Liver (tissue), 9 donors: ENCODE data around the gene PRKN. TPM values are rescaled to one million over a fixed set of nuclear protein-coding genes. Genes with fewer than 3 reads are reported as not detected.
A peak's percentile ranks its signal among the peaks of the same experiment; 100 is the strongest.

Experiments
- DNase-seq: peaks from one replicate; pipeline ENCODE4 v3.0.0-alpha.2; 2017; ENCODE audit warnings: low spot score
- H3K27ac ChIP-seq, 2 donors: one replicate each; pipeline ENCODE4 v1.7.0; 2013; ENCODE audit warnings: inconsistent platforms in 2 of 2, low read length in 2 of 2, control low read depth in 1 of 2, low read depth in 1 of 2, mild to moderate bottlenecking in 1 of 2
- H3K27me3 ChIP-seq, 4 donors: one replicate each; pipeline versions ENCODE4 v1.6.1 to v1.7.0; 2013; ENCODE audit warnings: low read length in 3 of 4, inconsistent platforms in 1 of 4, mild to moderate bottlenecking in 1 of 4, moderate library complexity in 1 of 4; ENCODE audit not compliant: control insufficient read depth in 4 of 4, insufficient read depth in 4 of 4
- H3K36me3 ChIP-seq, 4 donors: one replicate each; pipeline versions ENCODE4 v1.6.1 to v1.7.0; 2013; ENCODE audit warnings: low read length in 3 of 4, mild to moderate bottlenecking in 3 of 4, low read depth in 1 of 4, moderate library complexity in 1 of 4; ENCODE audit not compliant: control insufficient read depth in 4 of 4, insufficient read depth in 3 of 4
- H3K4me1 ChIP-seq, 4 donors: one replicate each; pipeline versions ENCODE4 v1.6.1 to v1.7.0; 2013; ENCODE audit warnings: low read length in 3 of 4, mild to moderate bottlenecking in 3 of 4, moderate library complexity in 1 of 4; ENCODE audit not compliant: control insufficient read depth in 4 of 4, insufficient read depth in 4 of 4
- H3K4me3 ChIP-seq, 3 donors: one replicate each; pipeline versions ENCODE4 v1.6.1 to v1.7.0; 2013; ENCODE audit warnings: low read length in 3 of 3, control low read depth in 1 of 3, low read depth in 1 of 3, mild to moderate bottlenecking in 1 of 3
- H3K9ac ChIP-seq, 2 donors: one replicate each; pipeline ENCODE4 v1.7.0; 2013; ENCODE audit warnings: low read length in 2 of 2, mild to moderate bottlenecking in 2 of 2, moderate library complexity in 2 of 2, control low read depth in 1 of 2, low read depth in 1 of 2
- H3K9me3 ChIP-seq, 4 donors: one replicate each; pipeline versions ENCODE4 v1.6.1 to v1.7.0; 2013; ENCODE audit warnings: low read length in 3 of 4; ENCODE audit not compliant: control insufficient read depth in 4 of 4
- EGR1 ChIP-seq, 2 donors: IDR thresholded peaks; 2 replicates each; pipeline ENCODE4 v1.6.1; 2016 to 2018; ENCODE audit warnings: antibody characterized with exemption in 2 of 2, low read depth in 2 of 2
- FOXA1 ChIP-seq: IDR thresholded peaks from 2 replicates; pipeline ENCODE4 v1.6.1; 2016; ENCODE audit warnings: antibody characterized with exemption
- FOXA2 ChIP-seq: IDR thresholded peaks from 2 replicates; pipeline ENCODE4 v1.6.1; 2016; ENCODE audit warnings: antibody characterized with exemption
- GABPA ChIP-seq, 2 donors: IDR thresholded peaks in 1 of 2; conservative IDR thresholded peaks in 1 of 2; 2 replicates each; pipeline ENCODE4 v1.6.1; 2016; ENCODE audit warnings: antibody characterized with exemption in 2 of 2, mild to moderate bottlenecking in 1 of 2, moderate library complexity in 1 of 2
- HNF4A ChIP-seq, 2 donors: conservative IDR thresholded peaks; 2 replicates each; pipeline ENCODE4 v1.6.1; 2016; ENCODE audit warnings: antibody characterized with exemption in 2 of 2, mild to moderate bottlenecking in 2 of 2
- JUND ChIP-seq, 2 donors: IDR thresholded peaks; 2 replicates each; pipeline ENCODE4 v1.6.1; 2016; ENCODE audit warnings: antibody characterized with exemption in 2 of 2
- NR2F2 ChIP-seq: IDR thresholded peaks from 2 replicates; pipeline ENCODE4 v1.6.1; 2016; ENCODE audit warnings: antibody characterized with exemption
- RAD21 ChIP-seq, 2 donors: IDR thresholded peaks; 2 replicates each; pipeline ENCODE4 v1.6.1; 2016; ENCODE audit warnings: antibody characterized with exemption in 2 of 2, mild to moderate bottlenecking in 2 of 2
- RXRA ChIP-seq, 2 donors: IDR thresholded peaks; 2 replicates each; pipeline ENCODE4 v1.6.1; 2017 to 2018; ENCODE audit warnings: antibody characterized with exemption in 2 of 2, mild to moderate bottlenecking in 1 of 2
- TAF1 ChIP-seq: conservative IDR thresholded peaks from 2 replicates; pipeline ENCODE4 v1.6.1; 2016; ENCODE audit warnings: antibody characterized with exemption, mild to moderate bottlenecking
- YY1 ChIP-seq: IDR thresholded peaks from 2 replicates; pipeline ENCODE4 v1.6.1; 2016; ENCODE audit warnings: antibody characterized with exemption, mild to moderate bottlenecking
- WGBS: extraction: QIAGEN DNeasy Blood & Tissue Kit; methylation state at CpG from one replicate; pipeline ENCODE4 v1.1.7; 2013; 5-methylcytosine and 5-hydroxymethylcytosine counted together
- polyA plus RNA-seq, 2 donors: library from polyadenylated mRNA; stranded (reverse) in 1 of 2; unstranded in 1 of 2; fragments of 200-250 nt in 1 of 2; fragments of >200 nt in 1 of 2; fragmentation: Nextera tagmentation in 1 of 2; extraction: Ambion mirVana in 1 of 2; gene quantifications; one replicate each; pipeline versions ENCODE4 v1.2.1 to v1.2.3, GENCODE V29; 2013 to 2015
- total RNA-seq, 2 donors: library from RNA; depleted of rRNA; stranded (reverse); fragments of >200 nt; gene quantifications; one replicate each; pipeline ENCODE4 v1.2.3, GENCODE V29; 2014
- TF ChIP-seq, protein P1 (sequence below): fragments of 150-350 bp; IDR thresholded peaks from 2 replicates; pipeline ENCODE4 v1.5.1; 2017; ENCODE audit warnings: improper control_type of control experiment, low read depth, low read length; ENCODE audit not compliant: missing input control
- TF ChIP-seq, protein P2 (sequence below): IDR thresholded peaks from 2 replicates; pipeline ENCODE4 v1.6.1; 2016; ENCODE audit warnings: antibody characterized with exemption
- TF ChIP-seq, protein P3 (sequence below): IDR thresholded peaks from 2 replicates; pipeline ENCODE4 v1.6.1; 2016; ENCODE audit warnings: antibody characterized with exemption
- TF ChIP-seq, protein P4 (sequence below): IDR thresholded peaks from 2 replicates; pipeline ENCODE4 v1.6.1; 2016; ENCODE audit warnings: antibody characterized with exemption, mild to moderate bottlenecking
- donor health status: healthy.
- donor health status: healthy.
- donor health status: healthy.
- donor health status: healthy.
- donor health status: healthy.

Gene PRKN
- total and polyA plus RNA-seq, 4 donors = 0.47 to 4.1 (median 3.2) TPM

DNA sequence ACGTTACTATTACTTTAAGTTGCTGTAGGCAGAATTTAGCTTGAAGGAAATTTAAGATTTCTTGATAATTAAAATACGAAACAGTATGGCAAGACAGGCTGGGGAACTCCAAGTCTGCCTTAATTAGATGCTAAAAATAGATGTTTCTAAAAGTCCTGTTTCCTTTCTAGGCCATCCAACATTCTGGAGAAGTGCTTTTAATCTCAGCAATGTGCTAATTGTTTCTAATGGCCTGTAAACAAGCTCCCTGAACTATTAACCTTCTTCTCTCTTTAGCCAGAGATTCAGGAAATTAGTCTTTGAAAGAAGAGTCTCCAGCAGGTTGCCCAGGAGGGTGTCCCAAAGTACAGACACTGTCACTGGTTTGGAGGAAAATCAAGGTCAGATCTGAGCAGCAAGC is 776.4 kb downstream of the PRKN start:
- 82% methylated on average over 2 of the region's 2 CpGs for WGBS
- no peaks in the 10 kb centered on the region for H3K36me3 ChIP-seq
- H3K9ac ChIP-seq = no peak overlapping the region
- no peak overlapping the region for H3K27ac ChIP-seq
- H3K4me3 ChIP-seq = no peak overlapping the region
- H3K9me3 ChIP-seq = no peaks in the 10 kb centered on the region
- H3K4me1 ChIP-seq = no peaks in the 10 kb centered on the region
- no peaks in the 10 kb centered on the region for H3K27me3 ChIP-seq
- no peak for DNase-seq
- TF ChIP-seq, protein P1, sequence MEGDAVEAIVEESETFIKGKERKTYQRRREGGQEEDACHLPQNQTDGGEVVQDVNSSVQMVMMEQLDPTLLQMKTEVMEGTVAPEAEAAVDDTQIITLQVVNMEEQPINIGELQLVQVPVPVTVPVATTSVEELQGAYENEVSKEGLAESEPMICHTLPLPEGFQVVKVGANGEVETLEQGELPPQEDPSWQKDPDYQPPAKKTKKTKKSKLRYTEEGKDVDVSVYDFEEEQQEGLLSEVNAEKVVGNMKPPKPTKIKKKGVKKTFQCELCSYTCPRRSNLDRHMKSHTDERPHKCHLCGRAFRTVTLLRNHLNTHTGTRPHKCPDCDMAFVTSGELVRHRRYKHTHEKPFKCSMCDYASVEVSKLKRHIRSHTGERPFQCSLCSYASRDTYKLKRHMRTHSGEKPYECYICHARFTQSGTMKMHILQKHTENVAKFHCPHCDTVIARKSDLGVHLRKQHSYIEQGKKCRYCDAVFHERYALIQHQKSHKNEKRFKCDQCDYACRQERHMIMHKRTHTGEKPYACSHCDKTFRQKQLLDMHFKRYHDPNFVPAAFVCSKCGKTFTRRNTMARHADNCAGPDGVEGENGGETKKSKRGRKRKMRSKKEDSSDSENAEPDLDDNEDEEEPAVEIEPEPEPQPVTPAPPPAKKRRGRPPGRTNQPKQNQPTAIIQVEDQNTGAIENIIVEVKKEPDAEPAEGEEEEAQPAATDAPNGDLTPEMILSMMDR = no peak
- TF ChIP-seq RXRA (IDR thresholded peaks at IDR 0.05) (peak in 1 of 2 donors; percentile 28), JUND (IDR thresholded peaks at IDR 0.05) (no peak), NR2F2 (peak; percentile 81), EGR1 (IDR thresholded peaks at IDR 0.05; ENCODE audit: low read depth in 2 of 2) (no peak)
- TF ChIP-seq, protein P2, sequence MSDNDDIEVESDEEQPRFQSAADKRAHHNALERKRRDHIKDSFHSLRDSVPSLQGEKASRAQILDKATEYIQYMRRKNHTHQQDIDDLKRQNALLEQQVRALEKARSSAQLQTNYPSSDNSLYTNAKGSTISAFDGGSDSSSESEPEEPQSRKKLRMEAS = no peak

DNA sequence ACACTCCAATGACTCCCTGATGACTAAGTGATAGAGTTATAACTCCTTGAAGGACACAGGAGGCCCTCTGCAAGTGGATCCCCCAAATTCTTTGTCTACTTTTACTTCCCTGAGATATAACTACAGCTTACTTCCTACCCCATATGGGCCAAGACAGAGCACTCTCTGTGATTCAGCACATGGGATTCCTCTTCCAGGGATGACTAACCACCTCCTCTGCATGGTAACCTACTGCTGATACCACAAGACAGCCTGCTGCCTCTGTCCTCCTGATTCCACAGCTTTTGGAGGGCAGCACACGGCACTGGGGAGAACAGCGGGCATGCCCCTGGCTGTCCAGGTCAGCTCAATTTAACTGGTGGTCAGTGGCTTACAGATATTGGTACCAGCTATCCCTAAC is 778.0 kb downstream of the PRKN start:
- H3K4me3 ChIP-seq = no peak overlapping the region
- TF ChIP-seq YY1 = no peak
- TF ChIP-seq RAD21 (IDR thresholded peaks at IDR 0.05) = no peak
- TF ChIP-seq TAF1 = no peak
- TF ChIP-seq RXRA (IDR thresholded peaks at IDR 0.05) = no peak
- no peak for TF ChIP-seq GABPA (IDR thresholded peaks at IDR 0.05 in 1 of 2, conservative IDR thresholded peaks at IDR 0.05 in 1 of 2)
- no peak for TF ChIP-seq EGR1 (IDR thresholded peaks at IDR 0.05; ENCODE audit: low read depth in 2 of 2)
- WGBS = 95% methylated on average over 2 of the region's 2 CpGs

DNA sequence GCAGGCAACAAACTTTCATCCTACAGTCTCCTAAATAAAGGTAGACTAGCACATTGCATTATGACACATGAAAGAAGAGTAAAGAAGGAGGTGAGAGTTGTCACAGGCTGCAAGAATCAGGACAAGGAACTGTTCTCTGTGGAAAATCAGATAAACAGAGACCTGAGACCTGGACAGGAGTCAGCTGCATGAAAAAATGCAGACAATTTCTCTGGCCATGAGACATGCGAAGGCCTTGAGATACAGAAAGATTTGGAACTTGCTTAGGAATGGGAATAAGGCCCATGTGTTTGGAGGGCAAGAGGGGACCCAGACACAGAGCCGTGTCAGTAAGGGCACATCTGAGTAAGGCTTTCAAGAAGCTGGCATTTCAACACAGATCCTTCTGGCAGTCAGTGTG is 779.1 kb downstream of the PRKN start:
- Histone ChIP-seq H3K36me3 (no peaks in the 10 kb centered on the region), H3K27ac (no peak overlapping the region), H3K4me3 (no peak overlapping the region), H3K9ac (no peak overlapping the region), H3K4me1 (no peaks in the 10 kb centered on the region), H3K9me3 (no peaks in the 10 kb centered on the region), H3K27me3 (no peaks in the 10 kb centered on the region)
- 91% methylated on average over 2 of the region's 2 CpGs for WGBS
- TF ChIP-seq GABPA (IDR thresholded peaks at IDR 0.05 in 1 of 2, conservative IDR thresholded peaks at IDR 0.05 in 1 of 2) = no peak
- TF ChIP-seq JUND (IDR thresholded peaks at IDR 0.05) = no peak
- TF ChIP-seq, protein P1 = no peak
- no peak for TF ChIP-seq TAF1
- TF ChIP-seq RAD21 (IDR thresholded peaks at IDR 0.05) = no peak
- TF ChIP-seq FOXA1 = no peak
- TF ChIP-seq NR2F2 = no peak
- TF ChIP-seq, protein P2 = no peak
- TF ChIP-seq FOXA2 = no peak
- TF ChIP-seq, protein P3, sequence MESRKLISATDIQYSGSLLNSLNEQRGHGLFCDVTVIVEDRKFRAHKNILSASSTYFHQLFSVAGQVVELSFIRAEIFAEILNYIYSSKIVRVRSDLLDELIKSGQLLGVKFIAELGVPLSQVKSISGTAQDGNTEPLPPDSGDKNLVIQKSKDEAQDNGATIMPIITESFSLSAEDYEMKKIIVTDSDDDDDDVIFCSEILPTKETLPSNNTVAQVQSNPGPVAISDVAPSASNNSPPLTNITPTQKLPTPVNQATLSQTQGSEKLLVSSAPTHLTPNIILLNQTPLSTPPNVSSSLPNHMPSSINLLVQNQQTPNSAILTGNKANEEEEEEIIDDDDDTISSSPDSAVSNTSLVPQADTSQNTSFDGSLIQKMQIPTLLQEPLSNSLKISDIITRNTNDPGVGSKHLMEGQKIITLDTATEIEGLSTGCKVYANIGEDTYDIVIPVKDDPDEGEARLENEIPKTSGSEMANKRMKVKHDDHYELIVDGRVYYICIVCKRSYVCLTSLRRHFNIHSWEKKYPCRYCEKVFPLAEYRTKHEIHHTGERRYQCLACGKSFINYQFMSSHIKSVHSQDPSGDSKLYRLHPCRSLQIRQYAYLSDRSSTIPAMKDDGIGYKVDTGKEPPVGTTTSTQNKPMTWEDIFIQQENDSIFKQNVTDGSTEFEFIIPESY = no peak
- no peak for TF ChIP-seq HNF4A (conservative IDR thresholded peaks at IDR 0.05)
- no peak for TF ChIP-seq EGR1 (IDR thresholded peaks at IDR 0.05; ENCODE audit: low read depth in 2 of 2)
- TF ChIP-seq, protein P4, sequence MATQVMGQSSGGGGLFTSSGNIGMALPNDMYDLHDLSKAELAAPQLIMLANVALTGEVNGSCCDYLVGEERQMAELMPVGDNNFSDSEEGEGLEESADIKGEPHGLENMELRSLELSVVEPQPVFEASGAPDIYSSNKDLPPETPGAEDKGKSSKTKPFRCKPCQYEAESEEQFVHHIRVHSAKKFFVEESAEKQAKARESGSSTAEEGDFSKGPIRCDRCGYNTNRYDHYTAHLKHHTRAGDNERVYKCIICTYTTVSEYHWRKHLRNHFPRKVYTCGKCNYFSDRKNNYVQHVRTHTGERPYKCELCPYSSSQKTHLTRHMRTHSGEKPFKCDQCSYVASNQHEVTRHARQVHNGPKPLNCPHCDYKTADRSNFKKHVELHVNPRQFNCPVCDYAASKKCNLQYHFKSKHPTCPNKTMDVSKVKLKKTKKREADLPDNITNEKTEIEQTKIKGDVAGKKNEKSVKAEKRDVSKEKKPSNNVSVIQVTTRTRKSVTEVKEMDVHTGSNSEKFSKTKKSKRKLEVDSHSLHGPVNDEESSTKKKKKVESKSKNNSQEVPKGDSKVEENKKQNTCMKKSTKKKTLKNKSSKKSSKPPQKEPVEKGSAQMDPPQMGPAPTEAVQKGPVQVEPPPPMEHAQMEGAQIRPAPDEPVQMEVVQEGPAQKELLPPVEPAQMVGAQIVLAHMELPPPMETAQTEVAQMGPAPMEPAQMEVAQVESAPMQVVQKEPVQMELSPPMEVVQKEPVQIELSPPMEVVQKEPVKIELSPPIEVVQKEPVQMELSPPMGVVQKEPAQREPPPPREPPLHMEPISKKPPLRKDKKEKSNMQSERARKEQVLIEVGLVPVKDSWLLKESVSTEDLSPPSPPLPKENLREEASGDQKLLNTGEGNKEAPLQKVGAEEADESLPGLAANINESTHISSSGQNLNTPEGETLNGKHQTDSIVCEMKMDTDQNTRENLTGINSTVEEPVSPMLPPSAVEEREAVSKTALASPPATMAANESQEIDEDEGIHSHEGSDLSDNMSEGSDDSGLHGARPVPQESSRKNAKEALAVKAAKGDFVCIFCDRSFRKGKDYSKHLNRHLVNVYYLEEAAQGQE = no peak
- no peak for DNase-seq

More for the DNA sequence above, 778.0 kb downstream of the PRKN start:
- Histone ChIP-seq H3K9me3 (no peaks in the 10 kb centered on the region), H3K4me1 (no peaks in the 10 kb centered on the region), H3K36me3 (no peaks in the 10 kb centered on the region), H3K9ac (no peak overlapping the region), H3K27me3 (no peaks in the 10 kb centered on the region), H3K27ac (no peak overlapping the region)
- DNase-seq = no peak
